ENCODE measurements around the gene SOX8.

SOX8 gene

DNA sequence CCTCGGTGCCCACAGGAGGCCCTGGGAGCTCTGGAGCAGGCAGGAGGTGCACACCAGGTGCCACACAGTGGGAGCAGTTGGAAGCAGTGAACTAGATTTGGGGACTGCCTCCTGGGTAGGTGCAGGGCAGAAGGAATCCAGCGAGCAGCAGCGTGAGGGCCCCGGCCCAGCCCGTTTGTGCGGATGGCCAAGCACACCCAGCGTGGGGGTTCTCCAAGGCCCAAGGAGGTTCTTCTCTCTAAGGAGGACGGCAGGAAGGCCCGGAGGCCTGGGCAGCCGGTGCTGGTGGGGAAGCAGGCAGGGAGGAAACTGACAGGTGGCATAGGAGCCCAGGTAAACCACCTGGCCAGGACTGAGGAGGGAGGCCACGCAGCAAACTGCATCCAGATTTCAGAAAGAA lies 17.0 kb downstream of the SOX8 start:
- H3K4me3 ChIP-seq (ENCODE audit: low read length) = no peak overlapping the region
- no peak for DNase-seq (ENCODE audit: low read depth)
- TF ChIP-seq, protein P1, sequence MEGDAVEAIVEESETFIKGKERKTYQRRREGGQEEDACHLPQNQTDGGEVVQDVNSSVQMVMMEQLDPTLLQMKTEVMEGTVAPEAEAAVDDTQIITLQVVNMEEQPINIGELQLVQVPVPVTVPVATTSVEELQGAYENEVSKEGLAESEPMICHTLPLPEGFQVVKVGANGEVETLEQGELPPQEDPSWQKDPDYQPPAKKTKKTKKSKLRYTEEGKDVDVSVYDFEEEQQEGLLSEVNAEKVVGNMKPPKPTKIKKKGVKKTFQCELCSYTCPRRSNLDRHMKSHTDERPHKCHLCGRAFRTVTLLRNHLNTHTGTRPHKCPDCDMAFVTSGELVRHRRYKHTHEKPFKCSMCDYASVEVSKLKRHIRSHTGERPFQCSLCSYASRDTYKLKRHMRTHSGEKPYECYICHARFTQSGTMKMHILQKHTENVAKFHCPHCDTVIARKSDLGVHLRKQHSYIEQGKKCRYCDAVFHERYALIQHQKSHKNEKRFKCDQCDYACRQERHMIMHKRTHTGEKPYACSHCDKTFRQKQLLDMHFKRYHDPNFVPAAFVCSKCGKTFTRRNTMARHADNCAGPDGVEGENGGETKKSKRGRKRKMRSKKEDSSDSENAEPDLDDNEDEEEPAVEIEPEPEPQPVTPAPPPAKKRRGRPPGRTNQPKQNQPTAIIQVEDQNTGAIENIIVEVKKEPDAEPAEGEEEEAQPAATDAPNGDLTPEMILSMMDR (IDR thresholded peaks at IDR 0.05; ENCODE audit: insufficient read depth, low read depth, low read length, missing control alignments) = no peak

DNA sequence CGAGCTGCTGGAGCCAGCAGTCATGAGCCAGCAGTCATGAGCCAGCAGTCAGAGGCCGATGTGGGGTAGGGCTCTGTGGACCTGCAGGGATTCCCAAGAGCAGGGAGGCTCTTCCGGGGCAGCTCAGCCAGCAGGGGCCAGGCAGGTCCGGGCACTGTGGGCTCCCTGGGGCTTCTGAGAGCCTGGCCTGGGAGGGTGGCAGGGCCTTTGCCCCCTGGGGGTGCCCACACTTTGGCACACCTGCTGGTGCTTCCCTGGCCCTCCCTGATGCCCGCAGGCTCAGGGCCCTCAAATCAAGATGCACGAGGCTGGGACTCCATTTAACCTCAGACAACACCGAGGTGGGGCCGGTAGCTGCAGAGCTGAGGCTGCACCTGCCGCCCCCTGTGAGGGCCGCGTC lies 18.1 kb downstream of the SOX8 start:
- DNase-seq (ENCODE audit: low read depth) = no peak
- H3K4me3 ChIP-seq (ENCODE audit: low read length) = no peak overlapping the region
- TF ChIP-seq, protein P1 (IDR thresholded peaks at IDR 0.05; ENCODE audit: insufficient read depth, low read depth, low read length, missing control alignments) = no peak

DNA sequence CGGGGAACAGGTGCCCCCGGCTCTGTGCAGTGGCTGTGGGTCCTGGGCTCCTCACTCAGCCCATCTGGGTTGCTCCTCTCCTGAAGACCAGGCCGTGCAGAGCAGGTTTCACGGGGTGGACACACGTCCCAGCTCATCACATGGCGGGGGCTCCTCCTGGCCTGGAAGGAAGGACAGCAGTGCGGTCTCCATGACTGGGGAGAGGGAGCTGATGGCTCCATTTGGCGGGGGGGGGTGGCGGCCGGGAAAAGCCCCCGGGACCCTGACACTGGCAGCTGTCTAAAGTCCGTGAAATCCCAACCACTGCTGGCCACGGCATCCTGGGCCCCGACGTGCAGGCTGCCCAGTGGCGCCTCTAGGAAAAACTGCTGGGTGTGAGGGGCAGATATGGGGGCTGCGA lies 19.0 kb downstream of the SOX8 start:
- no peak overlapping the region for H3K4me3 ChIP-seq (ENCODE audit: low read length)
- TF ChIP-seq, protein P1 (IDR thresholded peaks at IDR 0.05; ENCODE audit: insufficient read depth, low read depth, low read length, missing control alignments) = no peak
- DNase-seq (ENCODE audit: low read depth) = no peak

DNA sequence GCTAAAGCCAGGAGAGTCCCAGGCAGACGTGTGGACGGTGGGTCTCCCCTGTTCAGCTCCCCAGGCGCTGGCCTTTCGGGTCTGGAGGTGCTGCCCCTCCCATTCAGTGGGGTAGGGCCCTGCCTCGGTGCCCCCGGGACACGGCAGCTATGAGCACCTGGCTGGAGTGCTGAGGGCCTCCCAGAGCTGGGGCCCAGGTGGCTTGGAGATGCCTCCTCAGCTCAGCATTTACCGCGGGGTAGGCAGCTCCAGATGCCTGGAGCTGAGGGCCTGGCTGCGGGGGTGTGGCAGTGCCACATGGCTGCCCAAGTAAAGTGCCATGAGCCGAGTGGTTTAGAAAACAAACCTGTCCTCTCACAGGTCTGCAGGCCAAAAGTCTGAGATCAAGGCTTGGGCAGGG lies 19.5 kb downstream of the SOX8 start:
- TF ChIP-seq, protein P1 (IDR thresholded peaks at IDR 0.05; ENCODE audit: insufficient read depth, low read depth, low read length, missing control alignments) = no peak
- no peak for DNase-seq (ENCODE audit: low read depth)
- no peak overlapping the region for H3K4me3 ChIP-seq (ENCODE audit: low read length)

DNA sequence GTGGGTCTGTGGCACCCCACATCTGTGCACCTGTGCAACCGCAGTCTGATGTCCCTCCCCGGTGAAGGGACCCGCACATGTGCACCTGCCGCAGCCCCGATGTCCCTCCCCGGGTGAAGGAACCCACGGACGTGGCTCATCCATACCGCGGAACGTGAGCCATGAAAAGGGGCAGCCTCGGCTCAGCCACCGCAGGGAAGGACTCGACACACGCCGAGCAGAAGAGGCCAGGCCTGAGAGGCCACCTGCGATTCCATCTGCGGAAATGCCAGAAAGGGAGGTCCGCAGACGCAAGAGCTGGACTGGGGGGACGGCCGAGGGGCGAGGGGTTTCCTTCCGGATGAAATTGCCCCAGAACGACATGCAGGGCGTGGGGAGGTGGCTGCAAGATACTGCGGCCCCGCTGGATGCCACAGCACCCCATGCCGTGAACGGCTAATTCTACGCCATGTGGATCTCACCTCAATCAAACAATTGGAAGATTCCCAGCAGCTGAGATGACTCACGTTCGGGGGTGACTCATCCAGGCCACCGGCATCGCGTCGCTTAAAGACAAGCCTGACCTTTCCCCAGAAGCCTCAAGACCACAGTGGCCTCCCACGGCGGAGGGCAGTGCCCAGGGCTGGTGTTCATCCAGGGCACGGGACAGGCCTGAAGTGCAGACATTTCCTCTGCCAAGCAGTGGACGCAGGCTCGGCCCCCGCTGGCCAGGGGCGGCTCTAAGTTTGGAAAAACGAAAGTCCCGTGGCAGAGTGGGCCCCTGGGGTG lies 21.0 kb downstream of the SOX8 start:
- DNase-seq (ENCODE audit: low read depth) = peak; percentile 6
- no peak overlapping the region for H3K4me3 ChIP-seq (ENCODE audit: low read length)
- TF ChIP-seq, protein P1 (IDR thresholded peaks at IDR 0.05; ENCODE audit: insufficient read depth, low read depth, low read length, missing control alignments) = no peak

DNA sequence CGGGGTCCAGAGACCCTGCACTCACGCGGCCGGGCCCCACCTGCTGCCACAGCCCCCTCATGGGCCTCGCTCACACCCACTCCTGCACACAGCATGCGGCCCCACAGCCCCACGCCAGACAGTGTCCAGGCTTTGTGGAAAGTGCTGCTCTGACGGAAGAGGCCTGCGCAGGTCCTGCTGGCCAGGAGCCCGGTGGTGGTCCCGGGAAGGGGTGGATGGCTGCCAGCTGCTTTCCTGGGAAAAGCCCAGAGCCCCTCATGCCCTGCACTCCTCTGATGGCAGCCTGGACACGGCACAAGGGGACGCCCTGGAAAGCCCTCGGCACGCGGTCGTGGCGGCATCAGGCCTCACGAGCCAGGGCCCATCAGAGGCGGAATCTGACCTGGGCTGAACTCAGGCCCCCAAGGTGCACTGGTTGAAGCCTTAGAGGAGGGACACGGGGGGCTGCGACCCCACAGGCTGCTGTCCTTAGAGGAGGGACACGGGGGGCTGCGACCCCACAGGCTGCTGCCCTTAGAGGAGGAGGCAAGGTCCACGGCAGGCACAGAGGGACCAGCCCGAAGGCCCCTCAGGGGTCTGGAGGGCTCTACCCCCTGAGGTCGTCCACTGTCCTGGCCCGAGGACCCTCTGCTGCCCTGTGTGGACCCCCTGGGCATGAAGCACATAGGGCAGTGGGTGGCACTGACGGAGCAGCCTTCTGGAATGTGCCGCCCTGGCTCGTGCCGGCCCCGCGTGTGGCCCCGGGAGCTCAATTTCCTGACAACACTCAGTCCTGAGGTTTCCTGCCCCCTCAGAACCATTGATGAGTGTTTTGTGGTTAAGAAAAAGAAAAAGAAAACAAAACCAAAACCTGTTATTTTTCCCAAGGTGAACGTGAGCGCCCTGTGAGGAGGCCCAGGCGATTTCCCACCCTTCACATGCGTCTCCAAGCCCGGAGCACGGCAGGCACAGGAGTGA lies 22.1 kb downstream of the SOX8 start:
- TF ChIP-seq, protein P1 (IDR thresholded peaks at IDR 0.05; ENCODE audit: insufficient read depth, low read depth, low read length, missing control alignments) = no peak
- no peak overlapping the region for H3K4me3 ChIP-seq (ENCODE audit: low read length)
- DNase-seq (ENCODE audit: low read depth) = no peak
